ENCODE data around the gene GLRA1.

- TF ChIP-seq CTCF (conservative IDR thresholded peaks at IDR 0.05) = no peak
- TF ChIP-seq ZFX (IDR thresholded peaks at IDR 0.05) = no peak
Measured at GRCh38 chr5:151909628-151910027, 15.0 kb downstream of the GLRA1 start.
